Measurements from ENCODE around the gene CSTA. TPM values are rescaled to one million over a fixed set of nuclear protein-coding genes. Genes with fewer than 3 reads are reported as not detected.
A peak's percentile ranks its signal among the peaks of the same experiment; 100 is the strongest.

CSTA gene
- total and polyA plus RNA-seq, 2 of the 13 experiments (the other 11 are each of a cell fraction or from before 2014, with no cell fraction given): 3.9 to 11.0 TPM

DNA sequence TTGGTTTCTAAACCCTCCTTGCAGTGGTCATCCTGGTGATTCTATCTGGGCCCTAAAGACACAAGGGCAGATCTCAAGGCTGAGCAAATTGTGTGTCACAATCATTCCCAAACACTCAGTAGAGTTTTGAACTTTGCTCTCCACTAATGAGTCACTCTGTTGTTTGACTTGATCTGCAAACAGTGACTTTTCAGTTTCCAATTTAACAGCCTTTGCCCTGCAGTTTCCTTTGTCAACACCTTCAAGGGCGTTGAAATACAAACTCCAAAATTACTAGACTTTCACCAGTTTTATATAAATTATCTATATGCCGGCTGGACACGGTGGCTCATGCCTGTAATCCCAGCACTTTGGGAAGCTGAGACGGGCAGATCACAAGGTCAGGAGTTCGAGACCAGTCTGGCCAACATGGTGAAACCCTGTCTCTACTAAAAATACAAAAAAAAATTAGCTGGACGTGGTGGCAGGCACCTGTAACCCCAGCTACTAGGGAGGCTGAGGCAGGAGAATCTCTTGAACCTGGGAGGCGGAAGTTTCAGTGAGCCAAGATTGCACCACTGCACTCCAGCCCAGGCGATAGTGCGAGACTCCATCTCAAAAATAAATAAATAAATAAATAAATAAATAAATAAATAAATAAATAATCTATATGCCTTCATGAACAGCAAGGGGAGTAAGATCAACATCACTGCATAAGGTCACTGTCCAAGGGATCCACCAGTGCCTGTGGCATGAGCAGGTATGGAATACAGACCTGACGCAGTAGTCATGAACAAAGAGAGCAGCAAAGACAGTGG is 40.7 kb downstream of the CSTA start (continued):
- TF ChIP-seq ZNF331 (CRISPR knock-in tag; IDR thresholded peaks at IDR 0.05): peak; percentile 90
- TF ChIP-seq ZNF607 (CRISPR knock-in tag; IDR thresholded peaks at IDR 0.05; ENCODE audit: borderline replicate concordance): 0 out of 2 replicates have a peak, but pooled peaks have one; percentile 34
- TF ChIP-seq CEBPG (CRISPR knock-in tag; IDR thresholded peaks at IDR 0.05): peak; percentile 92
- peak; percentile 62; the same call in 1 of the 2 replicates for TF ChIP-seq CBFB (CRISPR knock-in tag; IDR thresholded peaks at IDR 0.05)
- TF ChIP-seq SIX1 (CRISPR knock-in tag; IDR thresholded peaks at IDR 0.05; ENCODE audit: borderline replicate concordance): peak; percentile 84; the same call in 1 of the 2 replicates
- peak; percentile 79; the same call in 1 of the 2 replicates for TF ChIP-seq HOXA3 (CRISPR knock-in tag; IDR thresholded peaks at IDR 0.05)
- TF ChIP-seq ZNF335 (CRISPR knock-in tag; IDR thresholded peaks at IDR 0.05): peak; percentile 94
- 0 out of 2 replicates have a peak, but pooled peaks have one; percentile 27 for TF ChIP-seq ZNF44 (CRISPR knock-in tag; IDR thresholded peaks at IDR 0.05)
- peak; percentile 66; the same call in 1 of the 2 replicates for TF ChIP-seq CHD4 (IDR thresholded peaks at IDR 0.05; ENCODE audit: borderline replicate concordance, low read length)
- TF ChIP-seq XRCC5 (optimal IDR thresholded peaks at IDR 0.05; ENCODE audit: low read length): peak; percentile 17
- TF ChIP-seq MEIS2 (CRISPR knock-in tag; IDR thresholded peaks at IDR 0.05): peak; percentile 55; the same call in 1 of the 2 replicates
- TF ChIP-seq SALL1 (CRISPR knock-in tag; IDR thresholded peaks at IDR 0.05): peak; percentile 94
- peak; percentile 54; the same call in 1 of the 2 replicates for TF ChIP-seq SIX4 (CRISPR knock-in tag; IDR thresholded peaks at IDR 0.05)
- TF ChIP-seq, protein P1, sequence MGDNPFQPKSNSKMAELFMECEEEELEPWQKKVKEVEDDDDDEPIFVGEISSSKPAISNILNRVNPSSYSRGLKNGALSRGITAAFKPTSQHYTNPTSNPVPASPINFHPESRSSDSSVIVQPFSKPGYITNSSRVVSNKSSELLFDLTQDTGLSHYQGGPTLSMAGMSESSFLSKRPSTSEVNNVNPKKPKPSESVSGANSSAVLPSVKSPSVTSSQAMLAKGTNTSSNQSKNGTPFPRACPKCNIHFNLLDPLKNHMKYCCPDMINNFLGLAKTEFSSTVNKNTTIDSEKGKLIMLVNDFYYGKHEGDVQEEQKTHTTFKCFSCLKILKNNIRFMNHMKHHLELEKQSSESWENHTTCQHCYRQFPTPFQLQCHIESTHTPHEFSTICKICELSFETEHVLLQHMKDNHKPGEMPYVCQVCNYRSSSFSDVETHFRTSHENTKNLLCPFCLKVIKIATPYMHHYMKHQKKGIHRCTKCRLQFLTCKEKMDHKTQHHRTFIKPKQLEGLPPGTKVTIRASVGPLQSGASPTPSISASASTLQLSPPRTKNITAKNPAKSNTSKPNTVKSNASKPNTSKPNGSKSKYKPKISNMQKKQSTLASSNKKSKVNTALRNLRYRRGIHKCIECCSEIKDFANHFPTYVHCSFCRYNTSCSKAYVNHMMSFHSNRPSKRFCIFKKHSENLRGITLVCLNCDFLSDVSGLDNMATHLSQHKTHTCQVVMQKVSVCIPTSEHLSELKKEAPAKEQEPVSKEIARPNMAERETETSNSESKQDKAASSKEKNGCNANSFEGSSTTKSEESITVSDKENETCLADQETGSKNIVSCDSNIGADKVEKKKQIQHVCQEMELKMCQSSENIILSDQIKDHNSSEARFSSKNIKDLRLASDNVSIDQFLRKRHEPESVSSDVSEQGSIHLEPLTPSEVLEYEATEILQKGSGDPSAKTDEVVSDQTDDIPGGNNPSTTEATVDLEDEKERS (CRISPR knock-in tag; IDR thresholded peaks at IDR 0.05): peak; percentile 93
- peak; percentile 85; the same call in 1 of the 2 replicates for TF ChIP-seq ZNF670 (CRISPR knock-in tag; IDR thresholded peaks at IDR 0.05; ENCODE audit: borderline replicate concordance)
- TF ChIP-seq ZNF557 (CRISPR knock-in tag; IDR thresholded peaks at IDR 0.05): 0 out of 2 replicates have a peak, but pooled peaks have one; percentile 86
- TF ChIP-seq ETV5 (CRISPR knock-in tag; IDR thresholded peaks at IDR 0.05; ENCODE audit: borderline replicate concordance): peak; percentile 56; the same call in 1 of the 2 replicates
- peak; percentile 70 for TF ChIP-seq CREB1 (IDR thresholded peaks at IDR 0.05)
- TF ChIP-seq CREB1 (CRISPR knock-in tag; IDR thresholded peaks at IDR 0.05): peak; percentile 73
- TF ChIP-seq, protein P2, sequence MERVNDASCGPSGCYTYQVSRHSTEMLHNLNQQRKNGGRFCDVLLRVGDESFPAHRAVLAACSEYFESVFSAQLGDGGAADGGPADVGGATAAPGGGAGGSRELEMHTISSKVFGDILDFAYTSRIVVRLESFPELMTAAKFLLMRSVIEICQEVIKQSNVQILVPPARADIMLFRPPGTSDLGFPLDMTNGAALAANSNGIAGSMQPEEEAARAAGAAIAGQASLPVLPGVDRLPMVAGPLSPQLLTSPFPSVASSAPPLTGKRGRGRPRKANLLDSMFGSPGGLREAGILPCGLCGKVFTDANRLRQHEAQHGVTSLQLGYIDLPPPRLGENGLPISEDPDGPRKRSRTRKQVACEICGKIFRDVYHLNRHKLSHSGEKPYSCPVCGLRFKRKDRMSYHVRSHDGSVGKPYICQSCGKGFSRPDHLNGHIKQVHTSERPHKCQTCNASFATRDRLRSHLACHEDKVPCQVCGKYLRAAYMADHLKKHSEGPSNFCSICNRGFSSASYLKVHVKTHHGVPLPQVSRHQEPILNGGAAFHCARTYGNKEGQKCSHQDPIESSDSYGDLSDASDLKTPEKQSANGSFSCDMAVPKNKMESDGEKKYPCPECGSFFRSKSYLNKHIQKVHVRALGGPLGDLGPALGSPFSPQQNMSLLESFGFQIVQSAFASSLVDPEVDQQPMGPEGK (CRISPR knock-in tag; IDR thresholded peaks at IDR 0.05): peak; percentile 46; the same call in 1 of the 2 replicates
- TF ChIP-seq, protein P3, sequence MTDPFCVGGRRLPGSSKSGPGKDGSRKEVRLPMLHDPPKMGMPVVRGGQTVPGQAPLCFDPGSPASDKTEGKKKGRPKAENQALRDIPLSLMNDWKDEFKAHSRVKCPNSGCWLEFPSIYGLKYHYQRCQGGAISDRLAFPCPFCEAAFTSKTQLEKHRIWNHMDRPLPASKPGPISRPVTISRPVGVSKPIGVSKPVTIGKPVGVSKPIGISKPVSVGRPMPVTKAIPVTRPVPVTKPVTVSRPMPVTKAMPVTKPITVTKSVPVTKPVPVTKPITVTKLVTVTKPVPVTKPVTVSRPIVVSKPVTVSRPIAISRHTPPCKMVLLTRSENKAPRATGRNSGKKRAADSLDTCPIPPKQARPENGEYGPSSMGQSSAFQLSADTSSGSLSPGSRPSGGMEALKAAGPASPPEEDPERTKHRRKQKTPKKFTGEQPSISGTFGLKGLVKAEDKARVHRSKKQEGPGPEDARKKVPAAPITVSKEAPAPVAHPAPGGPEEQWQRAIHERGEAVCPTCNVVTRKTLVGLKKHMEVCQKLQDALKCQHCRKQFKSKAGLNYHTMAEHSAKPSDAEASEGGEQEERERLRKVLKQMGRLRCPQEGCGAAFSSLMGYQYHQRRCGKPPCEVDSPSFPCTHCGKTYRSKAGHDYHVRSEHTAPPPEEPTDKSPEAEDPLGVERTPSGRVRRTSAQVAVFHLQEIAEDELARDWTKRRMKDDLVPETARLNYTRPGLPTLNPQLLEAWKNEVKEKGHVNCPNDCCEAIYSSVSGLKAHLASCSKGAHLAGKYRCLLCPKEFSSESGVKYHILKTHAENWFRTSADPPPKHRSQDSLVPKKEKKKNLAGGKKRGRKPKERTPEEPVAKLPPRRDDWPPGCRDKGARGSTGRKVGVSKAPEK (CRISPR knock-in tag; IDR thresholded peaks at IDR 0.05; ENCODE audit: borderline replicate concordance): 0 out of 2 replicates have a peak, but pooled peaks have one; percentile 71
- TF ChIP-seq GATAD2A (CRISPR knock-in tag; IDR thresholded peaks at IDR 0.05): peak; percentile 100
- peak; percentile 22; the same call in 1 of the 2 replicates for TF ChIP-seq ZNF605 (CRISPR knock-in tag; IDR thresholded peaks at IDR 0.05)

Data from HepG2 (cell line).